PC-9 (cell line): Measurements from ENCODE around the gene CCDC88C. TPM values are rescaled to one million over a fixed set of nuclear protein-coding genes. Genes with fewer than 3 reads are reported as not detected.

Experiments
- BruUV-seq: library from RNA; stranded (reverse); fragments of 400-500 nt; replicated peaks from 2 replicates; lab custom pipeline; 2021; lab: Mats Ljungman, UMichigan
- CTCF ChIA-PET: fragments of 300-600 bp; sonication (Branson Sonifier 250); formaldehyde crosslinking; loops from one replicate; lab custom pipeline; 2022; ENCODE audit warnings: antibody characterized with exemption; lab: Charles Lee
- POLR2A ChIA-PET: fragments of 300-600 bp; sonication (Branson Sonifier 250); formaldehyde crosslinking; loops from one replicate; lab custom pipeline; 2022; ENCODE audit warnings: antibody characterized with exemption; ENCODE audit not compliant: unreplicated experiment; lab: Charles Lee
- DNase-seq, 2 experiments: peaks; one replicate each; pipeline versions ENCODE4 v3.0.0 to v3.0.0-alpha.2; 2015 to 2022; ENCODE audit warnings: mixed read lengths in 1 of 2
- H2AFZ ChIP-seq: fragments of 200-600 bp; sonication (generic); 2 replicates; pipeline ENCODE4 v1.8.1; 2017; ENCODE audit warnings: antibody characterized with exemption
- H3F3A ChIP-seq: fragments of 200-600 bp; sonication (generic); 2 replicates; pipeline ENCODE4 v1.8.1; 2017; ENCODE audit warnings: antibody characterized with exemption, mild to moderate bottlenecking, low read depth; ENCODE audit not compliant: insufficient read depth
- H3K27ac ChIP-seq: fragments of 200-600 bp; sonication (generic); 2 replicates; pipeline ENCODE4 v1.6.1; 2016; ENCODE audit warnings: mixed run types
- H3K27me3 ChIP-seq: fragments of 200-600 bp; sonication (generic); 2 replicates; pipeline ENCODE4 v1.6.1; 2016; ENCODE audit warnings: low read depth, mixed run types; ENCODE audit not compliant: insufficient read depth
- H3K36me3 ChIP-seq: fragments of 200-600 bp; sonication (generic); 2 replicates; pipeline ENCODE4 v1.6.1; 2016; ENCODE audit warnings: low read depth, mixed run types
- H3K4me1 ChIP-seq: fragments of 200-600 bp; sonication (generic); replicated peaks from 2 replicates; pipeline ENCODE4 v1.6.1; 2016; ENCODE audit warnings: mixed run types; ENCODE audit not compliant: insufficient read depth
- H3K4me2 ChIP-seq: fragments of 200-600 bp; sonication (generic); 2 replicates; pipeline ENCODE4 v1.6.1; 2017; ENCODE audit warnings: mixed run types
- H3K4me3 ChIP-seq: fragments of 200-600 bp; sonication (generic); 2 replicates; pipeline ENCODE4 v1.6.1; 2016; ENCODE audit warnings: mixed run types
- H3K79me2 ChIP-seq: fragments of 200-600 bp; sonication (generic); 2 replicates; pipeline ENCODE4 v1.6.1; 2017; ENCODE audit warnings: low read depth, mixed run types
- H3K9me2 ChIP-seq: fragments of 200-600 bp; sonication (generic); 2 replicates; pipeline ENCODE4 v1.8.1; 2017; ENCODE audit warnings: mild to moderate bottlenecking; ENCODE audit not compliant: insufficient read depth
- H3K9me3 ChIP-seq: fragments of 200-600 bp; sonication (generic); 2 replicates; pipeline ENCODE4 v1.8.1; 2016; ENCODE audit warnings: low read depth; ENCODE audit not compliant: insufficient read depth
- H4K20me1 ChIP-seq: fragments of 200-600 bp; sonication (generic); 2 replicates; pipeline ENCODE4 v1.8.1; 2017; ENCODE audit not compliant: insufficient read depth
- EZH2 ChIP-seq: fragments of 200-600 bp; sonication (generic); IDR thresholded peaks from 2 replicates; pipeline ENCODE4 v1.8.0; 2017; ENCODE audit warnings: antibody characterized with exemption, low read depth
- intact Hi-C: fragments of 100-400 bp; cut with micrococcal nuclease; formaldehyde crosslinking; loops from one replicate; pipeline ENCODE4 v1.10.0; 2022; ENCODE audit not compliant: unreplicated experiment
- total RNA-seq: library from RNA; stranded (reverse); gene quantifications from 2 replicates; pipeline ENCODE4 v1.2.3, GENCODE V29; 2021
- TF ChIP-seq, protein P1 (sequence below): fragments of 200-600 bp; sonication (generic); conservative IDR thresholded peaks from 2 replicates; pipeline ENCODE4 v1.6.1; 2017; ENCODE audit warnings: mixed run types, antibody characterized with exemption, mild to moderate bottlenecking, moderate library complexity

CCDC88C gene
- total RNA-seq, 1 experiment from 2014 or later: 7.4 TPM

DNA sequence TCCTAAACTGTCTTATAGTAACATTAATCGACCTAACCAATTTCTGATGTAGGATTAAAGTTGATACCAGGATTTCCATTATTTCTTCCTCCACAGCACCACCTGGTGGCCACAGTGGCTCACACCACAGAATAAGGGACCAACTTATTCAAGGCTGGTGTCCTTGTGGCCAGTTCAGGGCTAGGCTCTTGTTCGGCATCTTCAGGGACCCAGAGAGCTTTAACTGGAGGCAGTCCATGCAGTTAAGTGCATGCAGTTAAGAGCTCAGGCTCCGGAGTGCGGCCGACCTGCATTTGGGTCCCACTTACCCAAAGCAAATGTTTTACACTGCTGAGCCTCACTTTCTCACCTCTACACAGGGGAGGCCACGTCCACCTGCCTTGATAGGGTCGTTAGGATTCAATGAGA is 131.1 kb downstream of the CCDC88C start:
- no peaks in the 10 kb centered on the region for H4K20me1 ChIP-seq
- no peaks in the 10 kb centered on the region for H3K79me2 ChIP-seq
- H3K4me2 ChIP-seq: no peak overlapping the region
- CTCF ChIA-PET: interaction anchor here (0.6 to 0.7 kb wide), 2 partner anchors 109 to 136 kb away, joined by 5 to 6 read pairs; no protein-coding TSS in a partner anchor
- H3K27me3 ChIP-seq: no peaks in the 10 kb centered on the region
- POLR2A ChIA-PET: interaction anchor here (0.6 kb wide), 1 partner anchor 1522 kb away, joined by 9 read pairs; no protein-coding TSS in a partner anchor
- H3F3A ChIP-seq: no peaks in the 10 kb centered on the region
- no peaks in the 10 kb centered on the region for H3K9me3 ChIP-seq
- TF ChIP-seq, protein P1, sequence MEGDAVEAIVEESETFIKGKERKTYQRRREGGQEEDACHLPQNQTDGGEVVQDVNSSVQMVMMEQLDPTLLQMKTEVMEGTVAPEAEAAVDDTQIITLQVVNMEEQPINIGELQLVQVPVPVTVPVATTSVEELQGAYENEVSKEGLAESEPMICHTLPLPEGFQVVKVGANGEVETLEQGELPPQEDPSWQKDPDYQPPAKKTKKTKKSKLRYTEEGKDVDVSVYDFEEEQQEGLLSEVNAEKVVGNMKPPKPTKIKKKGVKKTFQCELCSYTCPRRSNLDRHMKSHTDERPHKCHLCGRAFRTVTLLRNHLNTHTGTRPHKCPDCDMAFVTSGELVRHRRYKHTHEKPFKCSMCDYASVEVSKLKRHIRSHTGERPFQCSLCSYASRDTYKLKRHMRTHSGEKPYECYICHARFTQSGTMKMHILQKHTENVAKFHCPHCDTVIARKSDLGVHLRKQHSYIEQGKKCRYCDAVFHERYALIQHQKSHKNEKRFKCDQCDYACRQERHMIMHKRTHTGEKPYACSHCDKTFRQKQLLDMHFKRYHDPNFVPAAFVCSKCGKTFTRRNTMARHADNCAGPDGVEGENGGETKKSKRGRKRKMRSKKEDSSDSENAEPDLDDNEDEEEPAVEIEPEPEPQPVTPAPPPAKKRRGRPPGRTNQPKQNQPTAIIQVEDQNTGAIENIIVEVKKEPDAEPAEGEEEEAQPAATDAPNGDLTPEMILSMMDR: peak; percentile 82
- no peak for TF ChIP-seq EZH2
- H2AFZ ChIP-seq: no peak overlapping the region
- H3K27ac ChIP-seq: no peak overlapping the region
- no peaks in the 10 kb centered on the region for H3K9me2 ChIP-seq
- no peaks in the 10 kb centered on the region for H3K4me1 ChIP-seq
- no peaks in the 10 kb centered on the region for H3K36me3 ChIP-seq
- no peak overlapping the region for H3K4me3 ChIP-seq
- peak in 1 of 2 experiments; percentile 26 for DNase-seq
- BruUV-seq: no TSS peak
- intact Hi-C loops: loop anchor here (1.0 to 10.0 kb wide), 2 partner anchors 109 to 382 kb away; no protein-coding TSS in a partner anchor

DNA sequence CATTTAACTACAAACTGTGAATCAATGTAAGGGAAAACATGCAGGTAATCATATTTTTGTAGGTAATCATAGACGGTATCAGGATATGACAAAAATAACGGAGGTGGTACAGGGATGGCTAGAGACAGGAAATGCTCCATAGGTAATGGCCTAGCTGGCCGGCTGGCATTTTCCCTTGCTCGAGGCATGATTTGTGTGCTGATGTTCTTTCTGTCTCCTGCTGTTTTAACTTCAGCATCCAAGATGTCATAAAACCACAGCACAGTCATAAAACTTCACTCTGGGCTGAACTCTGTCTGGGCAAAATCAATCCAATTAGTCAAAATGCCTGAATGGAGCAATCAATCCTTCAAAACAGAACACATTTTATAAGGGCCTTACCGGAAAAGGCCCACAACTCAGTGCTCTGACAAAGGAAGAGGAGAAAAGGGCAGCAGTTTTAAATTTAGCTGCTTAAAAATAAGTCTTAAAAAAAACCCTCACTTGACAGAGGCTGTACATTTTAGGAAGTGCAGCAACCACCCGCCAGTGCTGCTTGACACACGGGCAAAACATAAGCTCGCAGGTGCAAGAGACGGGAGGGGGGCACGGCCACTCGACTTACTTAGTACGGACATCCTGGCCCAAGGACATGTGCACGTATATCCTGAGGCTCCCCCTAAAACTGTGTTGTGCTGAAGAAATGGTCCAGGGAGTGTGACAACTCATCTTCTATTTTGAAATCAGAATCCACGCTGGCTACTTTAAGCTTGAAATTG is 132.7 kb downstream of the CCDC88C start:
- intact Hi-C loops: loop anchor here (10.0 kb wide), 1 partner anchor 380 kb away; no protein-coding TSS in a partner anchor
- H3K4me2 ChIP-seq: no peak overlapping the region
- H3K27me3 ChIP-seq: no peaks in the 10 kb centered on the region
- H4K20me1 ChIP-seq: no peaks in the 10 kb centered on the region
- H3K36me3 ChIP-seq: no peaks in the 10 kb centered on the region
- no peaks in the 10 kb centered on the region for H3F3A ChIP-seq
- POLR2A ChIA-PET: no interaction called here
- H3K27ac ChIP-seq: no peak overlapping the region
- H2AFZ ChIP-seq: no peak overlapping the region
- TF ChIP-seq, protein P1: no peak
- TF ChIP-seq EZH2: no peak
- no peaks in the 10 kb centered on the region for H3K79me2 ChIP-seq
- no TSS peak for BruUV-seq
- DNase-seq: no peak
- H3K9me3 ChIP-seq: no peaks in the 10 kb centered on the region
- H3K4me3 ChIP-seq: no peak overlapping the region
- no peaks in the 10 kb centered on the region for H3K9me2 ChIP-seq
- H3K4me1 ChIP-seq: no peaks in the 10 kb centered on the region
- CTCF ChIA-PET: no interaction called here

DNA sequence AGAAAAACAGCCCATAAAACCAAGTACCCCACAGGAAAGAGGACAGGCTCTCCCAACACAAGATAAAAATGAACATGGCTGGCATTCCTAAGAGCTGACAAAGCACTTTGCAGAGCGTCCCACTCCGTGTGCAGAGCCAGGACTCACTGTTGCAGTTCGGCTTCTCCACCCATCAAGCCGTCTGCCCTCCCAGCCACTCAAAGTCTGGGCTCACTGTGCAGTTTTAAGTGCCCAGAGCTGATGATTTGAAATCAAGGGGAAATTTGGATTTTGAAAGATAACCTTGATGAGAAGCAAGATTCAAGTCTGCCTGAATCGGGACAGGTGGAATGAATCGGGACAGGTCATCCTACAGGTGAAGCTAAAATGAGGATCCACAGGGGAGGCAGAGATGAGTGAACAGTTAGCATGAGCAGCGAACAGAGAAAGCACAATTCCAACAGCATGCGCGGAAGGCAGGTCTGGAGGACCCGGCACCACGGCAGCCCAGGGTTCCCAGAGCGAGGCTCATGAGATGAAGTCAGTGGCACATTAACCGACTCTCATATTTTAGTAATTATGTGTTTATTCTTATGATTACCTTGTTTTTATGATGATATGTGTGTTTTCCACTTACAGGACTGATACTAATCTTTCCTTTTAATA is 133.4 kb downstream of the CCDC88C start:
- no peak overlapping the region for H2AFZ ChIP-seq
- H3K4me1 ChIP-seq: no peaks in the 10 kb centered on the region
- no peaks in the 10 kb centered on the region for H3K27me3 ChIP-seq
- H3K9me3 ChIP-seq: no peaks in the 10 kb centered on the region
- no peaks in the 10 kb centered on the region for H3K9me2 ChIP-seq
- H4K20me1 ChIP-seq: no peaks in the 10 kb centered on the region
- no peak overlapping the region for H3K27ac ChIP-seq
- TF ChIP-seq, protein P1: no peak
- no peak for TF ChIP-seq EZH2
- H3K4me2 ChIP-seq: no peak overlapping the region
- H3K4me3 ChIP-seq: no peak overlapping the region
- ChIA-PET POLR2A (no interaction called here), CTCF (no interaction called here)
- no peaks in the 10 kb centered on the region for H3K79me2 ChIP-seq
- no peak for DNase-seq
- no peaks in the 10 kb centered on the region for H3K36me3 ChIP-seq
- BruUV-seq: no TSS peak
- intact Hi-C loops: loop anchor here (10.0 kb wide), 1 partner anchor 379 kb away; no protein-coding TSS in a partner anchor
- H3F3A ChIP-seq: no peaks in the 10 kb centered on the region
